Neural progenitor cell (in vitro differentiated cells): ENCODE results near the gene SLC2A13.

Experiments
- EZH2phosphoT487 ChIP-seq: fragments of 200-600 bp; sonication (generic); IDR thresholded peaks from 2 replicates; pipeline ENCODE4 v1.6.1; 2017; ENCODE audit warnings: antibody characterized with exemption
- TF ChIP-seq, protein P1 (sequence below): fragments of 200-600 bp; sonication (generic); IDR thresholded peaks from 2 replicates; pipeline ENCODE4 v1.5.1; 2017; ENCODE audit warnings: antibody characterized with exemption, mild to moderate bottlenecking

DNA sequence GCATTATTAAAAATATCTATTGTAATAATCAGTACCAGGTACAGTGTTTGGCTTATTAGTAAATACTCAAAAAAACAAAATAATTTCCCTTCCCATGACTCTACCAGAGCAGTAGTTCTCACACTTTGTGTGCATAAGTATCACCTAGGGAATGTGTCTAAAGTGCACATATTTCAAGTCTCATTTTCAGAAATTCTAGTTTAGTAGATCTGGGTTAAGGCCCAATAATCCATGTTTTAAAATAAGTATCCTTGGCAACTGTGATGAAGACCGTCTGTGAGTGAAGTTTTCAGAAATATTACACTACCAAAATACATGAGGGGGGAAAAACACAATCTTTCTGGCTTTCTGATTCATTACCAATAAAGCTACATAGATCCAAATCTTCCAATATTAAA is 237.6 kb downstream of the SLC2A13 start:
- no peak for TF ChIP-seq EZH2phosphoT487
- TF ChIP-seq, protein P1, sequence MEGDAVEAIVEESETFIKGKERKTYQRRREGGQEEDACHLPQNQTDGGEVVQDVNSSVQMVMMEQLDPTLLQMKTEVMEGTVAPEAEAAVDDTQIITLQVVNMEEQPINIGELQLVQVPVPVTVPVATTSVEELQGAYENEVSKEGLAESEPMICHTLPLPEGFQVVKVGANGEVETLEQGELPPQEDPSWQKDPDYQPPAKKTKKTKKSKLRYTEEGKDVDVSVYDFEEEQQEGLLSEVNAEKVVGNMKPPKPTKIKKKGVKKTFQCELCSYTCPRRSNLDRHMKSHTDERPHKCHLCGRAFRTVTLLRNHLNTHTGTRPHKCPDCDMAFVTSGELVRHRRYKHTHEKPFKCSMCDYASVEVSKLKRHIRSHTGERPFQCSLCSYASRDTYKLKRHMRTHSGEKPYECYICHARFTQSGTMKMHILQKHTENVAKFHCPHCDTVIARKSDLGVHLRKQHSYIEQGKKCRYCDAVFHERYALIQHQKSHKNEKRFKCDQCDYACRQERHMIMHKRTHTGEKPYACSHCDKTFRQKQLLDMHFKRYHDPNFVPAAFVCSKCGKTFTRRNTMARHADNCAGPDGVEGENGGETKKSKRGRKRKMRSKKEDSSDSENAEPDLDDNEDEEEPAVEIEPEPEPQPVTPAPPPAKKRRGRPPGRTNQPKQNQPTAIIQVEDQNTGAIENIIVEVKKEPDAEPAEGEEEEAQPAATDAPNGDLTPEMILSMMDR: no peak
